AG09319 (cell line): ENCODE results near the gene CDK7.
"Not testable (repeated sequence)": the region's sequence is repeated elsewhere in the genome, so short reads cannot be mapped to it uniquely, and the experiment has no call there.

Source experiments
- DNase-seq: peaks from one replicate; pipeline ENCODE4 v3.0.0-alpha.2; 2010; ENCODE audit warnings: low read depth; ENCODE audit errors: extremely low read depth
- TF ChIP-seq, protein P1 (sequence below): IDR thresholded peaks from 2 replicates; pipeline ENCODE4 v1.5.1; 2011; ENCODE audit warnings: low read depth, mild to moderate bottlenecking, inconsistent platforms, low read length, moderate library complexity

CDK7 gene

DNA sequence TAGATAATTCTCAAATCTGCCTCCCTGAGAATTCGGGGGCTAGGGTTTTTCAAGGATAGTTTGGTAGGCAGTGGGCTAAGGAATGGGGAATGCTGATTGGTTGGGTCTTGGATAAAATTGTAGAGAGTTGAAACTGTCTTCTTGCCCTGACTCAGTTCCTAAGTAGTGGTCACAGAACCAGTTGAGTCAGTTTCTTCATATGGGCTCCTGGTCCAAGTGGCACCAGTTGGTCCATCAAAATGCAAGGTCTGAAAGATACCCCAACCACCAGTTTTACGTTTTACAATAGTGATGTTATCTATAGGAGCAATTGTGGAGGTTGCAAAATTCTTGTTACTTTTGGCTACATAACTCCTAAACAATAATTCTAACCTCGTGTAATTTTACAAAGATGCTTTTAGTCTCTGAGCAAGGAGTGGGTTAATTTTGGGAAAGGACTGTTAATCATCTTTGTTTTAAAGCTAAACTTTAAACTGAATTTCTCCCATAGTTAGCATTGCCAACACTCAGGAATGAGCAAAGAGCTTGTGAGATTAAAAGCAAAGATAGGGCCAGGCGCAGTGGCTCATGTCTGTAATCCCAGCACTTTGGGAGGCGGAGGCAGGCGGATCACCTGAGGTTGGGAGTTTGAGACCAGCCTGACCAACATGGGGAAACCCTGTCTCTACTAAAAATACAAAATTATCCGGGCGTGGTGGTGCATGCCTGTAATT lies 7.7 kb downstream of the CDK7 start:
- DNase-seq, result no peak
- TF ChIP-seq, protein P1, sequence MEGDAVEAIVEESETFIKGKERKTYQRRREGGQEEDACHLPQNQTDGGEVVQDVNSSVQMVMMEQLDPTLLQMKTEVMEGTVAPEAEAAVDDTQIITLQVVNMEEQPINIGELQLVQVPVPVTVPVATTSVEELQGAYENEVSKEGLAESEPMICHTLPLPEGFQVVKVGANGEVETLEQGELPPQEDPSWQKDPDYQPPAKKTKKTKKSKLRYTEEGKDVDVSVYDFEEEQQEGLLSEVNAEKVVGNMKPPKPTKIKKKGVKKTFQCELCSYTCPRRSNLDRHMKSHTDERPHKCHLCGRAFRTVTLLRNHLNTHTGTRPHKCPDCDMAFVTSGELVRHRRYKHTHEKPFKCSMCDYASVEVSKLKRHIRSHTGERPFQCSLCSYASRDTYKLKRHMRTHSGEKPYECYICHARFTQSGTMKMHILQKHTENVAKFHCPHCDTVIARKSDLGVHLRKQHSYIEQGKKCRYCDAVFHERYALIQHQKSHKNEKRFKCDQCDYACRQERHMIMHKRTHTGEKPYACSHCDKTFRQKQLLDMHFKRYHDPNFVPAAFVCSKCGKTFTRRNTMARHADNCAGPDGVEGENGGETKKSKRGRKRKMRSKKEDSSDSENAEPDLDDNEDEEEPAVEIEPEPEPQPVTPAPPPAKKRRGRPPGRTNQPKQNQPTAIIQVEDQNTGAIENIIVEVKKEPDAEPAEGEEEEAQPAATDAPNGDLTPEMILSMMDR, result no peak

DNA sequence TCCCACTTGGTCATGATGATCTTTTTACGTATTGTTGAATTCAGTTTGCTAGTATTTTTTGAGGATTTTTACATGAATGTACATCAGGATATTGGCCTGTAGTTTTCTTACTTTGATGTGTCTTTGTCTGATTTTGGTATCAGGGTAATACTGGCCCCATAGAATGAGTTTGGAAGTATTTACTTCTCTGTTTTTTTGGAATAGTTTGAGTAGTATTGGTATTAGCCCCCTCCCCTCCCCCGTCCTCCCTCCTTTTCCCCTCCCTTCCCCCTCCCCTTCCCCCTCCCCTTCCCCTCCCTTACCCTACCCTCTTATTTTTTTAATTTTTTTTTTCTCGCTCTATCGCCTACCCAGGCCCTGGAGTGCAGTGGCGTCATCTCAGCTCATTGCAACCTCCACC lies 10.3 kb downstream of the CDK7 start:
- no peak for DNase-seq
- TF ChIP-seq, protein P1, result no peak

DNA sequence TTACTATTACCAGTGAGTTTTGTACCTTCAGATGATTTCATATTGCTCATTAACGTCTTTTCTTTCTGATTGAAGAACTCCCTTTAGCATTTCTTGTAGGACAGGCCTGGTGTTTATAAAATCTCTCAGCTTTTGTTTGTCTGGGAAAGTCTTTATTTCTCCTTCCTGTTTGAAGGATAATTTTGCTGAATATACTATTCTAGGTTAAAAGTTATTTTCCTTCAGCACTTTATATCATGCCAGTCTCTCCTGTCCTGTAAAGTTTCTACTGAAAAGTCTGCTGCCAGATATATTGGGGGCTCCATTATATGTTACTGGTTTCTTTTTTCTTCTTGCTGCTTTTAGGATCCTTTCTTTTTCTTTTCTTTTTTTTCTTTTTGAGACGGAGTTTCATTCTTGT lies 13.3 kb downstream of the CDK7 start:
- TF ChIP-seq, protein P1, result no peak
- no peak for DNase-seq

DNA sequence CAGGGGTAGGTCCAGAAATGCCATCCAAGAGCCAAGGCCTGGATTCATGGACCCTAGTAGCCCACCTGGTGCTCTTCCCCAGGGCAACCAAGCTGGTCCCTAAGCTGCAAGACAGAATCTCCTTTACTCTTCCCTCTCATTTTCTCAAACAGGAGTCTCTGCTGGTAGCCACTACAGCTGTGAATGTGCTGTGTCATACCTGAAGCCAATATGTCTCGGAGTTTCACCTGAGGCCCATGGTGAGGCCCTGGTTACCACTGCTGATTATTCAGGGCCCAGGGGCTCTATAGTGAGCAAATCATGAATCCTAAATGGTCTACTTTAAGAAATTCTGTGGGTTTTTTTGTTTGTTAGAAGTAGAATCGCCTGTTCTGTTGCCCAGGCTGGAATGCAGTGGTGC lies 15.9 kb downstream of the CDK7 start:
- no peak for DNase-seq
- TF ChIP-seq, protein P1, result no peak

DNA sequence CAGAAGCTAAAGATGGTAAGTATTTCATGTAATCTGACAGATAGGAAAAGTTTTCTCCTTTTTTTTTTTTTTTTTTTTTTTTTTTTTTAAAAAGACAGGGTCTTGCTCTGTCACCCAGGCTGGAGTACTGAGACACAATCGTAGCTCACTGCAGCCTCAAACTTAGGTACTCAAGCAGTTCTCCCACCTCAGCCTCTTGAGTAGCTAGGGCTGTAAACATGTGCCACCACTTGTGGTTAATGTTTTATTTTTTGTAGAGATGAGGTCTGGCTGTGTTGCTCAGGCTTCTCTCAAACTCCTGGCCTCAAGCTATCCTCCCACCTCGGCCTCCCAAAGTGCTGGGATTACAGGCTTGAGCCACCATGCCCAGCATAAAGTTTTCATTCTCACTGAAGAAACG lies 17.8 kb downstream of the CDK7 start:
- TF ChIP-seq, protein P1, result no peak
- no peak for DNase-seq

DNA sequence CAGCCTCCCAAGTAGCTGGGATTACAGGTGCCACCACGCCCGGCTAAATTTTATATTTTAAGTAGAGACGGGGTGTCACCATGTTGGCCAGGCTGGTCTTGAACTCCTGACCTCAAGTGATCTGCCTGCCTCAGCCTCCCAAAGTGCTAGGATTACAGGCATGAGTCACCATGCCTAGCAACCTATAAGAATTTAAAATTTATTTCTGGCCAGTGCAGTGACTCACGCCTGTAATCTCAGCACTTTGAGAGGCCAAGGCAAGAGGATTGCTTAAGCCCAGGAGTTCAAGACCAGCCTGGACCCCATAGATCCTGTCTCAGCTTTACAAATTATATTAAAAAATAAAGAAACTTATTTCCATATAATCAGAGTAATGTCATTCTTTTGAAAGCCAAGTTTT lies 21.3 kb downstream of the CDK7 start:
- DNase-seq, result not testable (repeated sequence)

DNA sequence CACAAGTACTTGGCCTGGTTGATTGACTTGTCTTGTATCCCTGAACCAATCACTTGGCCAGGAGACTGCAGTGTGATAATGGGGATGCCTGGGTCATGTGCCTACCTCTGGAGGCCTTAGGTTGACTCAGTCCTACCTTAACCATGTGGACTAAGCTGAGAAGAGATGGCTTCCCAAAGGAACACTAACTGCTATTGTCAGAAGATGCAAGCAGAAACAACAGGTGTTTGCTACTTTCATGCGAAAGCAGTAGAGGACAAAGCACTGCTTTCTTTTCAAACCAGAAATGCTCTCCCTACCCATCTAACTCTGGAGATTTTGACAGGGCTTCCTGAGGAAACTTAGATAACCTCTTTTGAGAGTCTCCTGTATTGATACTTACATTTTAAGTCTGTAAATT lies 22.9 kb downstream of the CDK7 start:
- no peak for DNase-seq
- TF ChIP-seq, protein P1, result no peak

DNA sequence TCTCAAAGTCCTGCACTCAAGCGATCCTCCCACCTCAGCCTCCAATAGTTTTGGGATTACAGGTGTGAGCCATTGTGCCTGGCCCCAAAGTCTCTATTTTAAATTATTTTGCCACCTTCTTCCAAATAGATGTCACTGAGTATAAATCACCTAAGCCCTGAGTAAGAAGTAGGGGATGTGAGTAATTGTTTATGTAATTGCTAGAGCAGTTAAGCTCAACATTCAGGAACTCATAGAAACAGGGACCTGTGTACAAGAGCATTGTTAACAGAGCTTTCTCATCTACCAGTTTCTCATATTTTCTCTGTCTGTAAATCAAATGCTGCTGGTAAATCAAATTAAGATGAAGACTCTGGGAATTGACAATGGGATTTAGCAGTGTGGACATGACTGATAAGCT lies 26.3 kb downstream of the CDK7 start:
- TF ChIP-seq, protein P1, result no peak
- no peak for DNase-seq
